ENCODE results near the gene DTNA.
"Not testable (repeated sequence)": the region's sequence is repeated elsewhere in the genome, so short reads cannot be mapped to it uniquely, and the experiment has no call there.

Gene DTNA

GRCh38 chr18:34863702-34864101 is 153.6 kb downstream of the DTNA start:
- DNase-seq, result no peak

- peak; percentile 20 for DNase-seq
Observed at GRCh38 chr18:34864836-34865497, 154.9 kb downstream of the DTNA start.

GRCh38 chr18:34866310-34866709 is 156.2 kb downstream of the DTNA start:
- DNase-seq, result no peak

GRCh38 chr18:34866739-34867138 is 156.6 kb downstream of the DTNA start:
- DNase-seq, result no peak

- no peak for DNase-seq
Observed at GRCh38 chr18:34867520-34867919, 157.4 kb downstream of the DTNA start.

GRCh38 chr18:34870555-34871310 is 160.6 kb downstream of the DTNA start:
- no peak for DNase-seq

- DNase-seq, result peak; percentile 47
Observed at GRCh38 chr18:34871435-34871834, 161.3 kb downstream of the DTNA start.

GRCh38 chr18:34872066-34872465 is 162.0 kb downstream of the DTNA start:
- DNase-seq, result no peak

- DNase-seq, result no peak
Observed at GRCh38 chr18:34873986-34874580, 164.0 kb downstream of the DTNA start.

GRCh38 chr18:34875150-34875549 is 165.1 kb downstream of the DTNA start:
- DNase-seq, result no peak

GRCh38 chr18:34880403-34880802 is 170.3 kb downstream of the DTNA start:
- DNase-seq, result no peak

- no peak for DNase-seq
Observed at GRCh38 chr18:34880882-34881834, 171.1 kb downstream of the DTNA start.

GRCh38 chr18:34884436-34884835 is 174.3 kb downstream of the DTNA start:
- no peak for DNase-seq

GRCh38 chr18:34886177-34886576 is 176.1 kb downstream of the DTNA start:
- no peak for DNase-seq

GRCh38 chr18:34887881-34888580 is 177.9 kb downstream of the DTNA start:
- DNase-seq, result no peak

- DNase-seq, result no peak
Observed at GRCh38 chr18:34890486-34891085, 180.5 kb downstream of the DTNA start.

GRCh38 chr18:34892379-34892778 is 182.3 kb downstream of the DTNA start:
- no peak for DNase-seq

GRCh38 chr18:34893239-34893638 is 183.1 kb downstream of the DTNA start:
- no peak for DNase-seq

GRCh38 chr18:34901299-34901698 is 191.2 kb downstream of the DTNA start:
- DNase-seq, result no peak

GRCh38 chr18:34904994-34905393 is 194.9 kb downstream of the DTNA start:
- no peak for DNase-seq

GRCh38 chr18:34906985-34907384 is 196.9 kb downstream of the DTNA start:
- DNase-seq, result not testable (repeated sequence)

Data from inflammatory macrophage treated with lipopolysaccharide for 4 hours (primary cell).